CD4-positive, alpha-beta T cell (primary cell): ENCODE data around the gene NDUFB6. TPM values are rescaled to one million over a fixed set of nuclear protein-coding genes. Genes with fewer than 3 reads are reported as not detected.
"Not testable (repeated sequence)": the region's sequence is repeated elsewhere in the genome, so short reads cannot be mapped to it uniquely, and the experiment has no call there.

ENCODE experiments used
- ATAC-seq: fragments of 200-7000 bp; cut with Tn5 transposase; one replicate; pipeline ENCODE4 v1.10.0; 2022; ENCODE audit warnings: mild to moderate bottlenecking; ENCODE audit not compliant: poor library complexity
- CTCF ChIA-PET: fragments of 350-600 bp; sonication (Branson Sonifier 250); formaldehyde crosslinking; loops from one replicate; lab custom pipeline; 2021; ENCODE audit warnings: antibody characterized with exemption, inconsistent platforms; lab: Charles Lee
- POLR2A ChIA-PET: fragments of 350-600 bp; sonication (Branson Sonifier 250); formaldehyde crosslinking; loops from one replicate; lab custom pipeline; 2021; ENCODE audit warnings: antibody characterized with exemption, inconsistent platforms; lab: Charles Lee
- DNase-seq, 14 experiments: peaks; one replicate each; pipeline ENCODE4 v3.0.0-alpha.2; 2013 to 2020; ENCODE audit warnings: mixed read lengths in 2 of 14
- H3K27ac ChIP-seq, 2 donors: one replicate each; pipeline versions ENCODE4 v1.5.1 to v1.7.0; 2013; ENCODE audit warnings: low read length in 2 of 2, low read depth in 1 of 2, mild to moderate bottlenecking in 1 of 2
- H3K27me3 ChIP-seq, 2 experiments: 1 replicate in 1 of 2; 2 replicates in 1 of 2; pipeline versions ENCODE4 v1.6.1 to v1.7.0; 2013; ENCODE audit warnings: low read length in 2 of 2, control low read depth in 1 of 2, mild to moderate bottlenecking in 1 of 2, moderate library complexity in 1 of 2; ENCODE audit not compliant: insufficient read depth in 2 of 2, control insufficient read depth in 1 of 2
- H3K36me3 ChIP-seq: one replicate; pipeline ENCODE4 v1.6.1; 2013; ENCODE audit warnings: low read length, control low read depth; ENCODE audit not compliant: insufficient read depth
- H3K4me1 ChIP-seq: one replicate; pipeline ENCODE4 v1.6.1; 2013; ENCODE audit warnings: low read length, control low read depth; ENCODE audit not compliant: insufficient read depth
- H3K4me3 ChIP-seq: one replicate; pipeline ENCODE4 v1.5.1; 2013; ENCODE audit warnings: mild to moderate bottlenecking, low read length, moderate library complexity
- H3K9me3 ChIP-seq, 2 experiments: 1 replicate in 1 of 2; 2 replicates in 1 of 2; pipeline versions ENCODE4 v1.6.1 to v1.7.0; 2013; ENCODE audit warnings: low read length in 2 of 2, mild to moderate bottlenecking in 2 of 2, control low read depth in 1 of 2, moderate library complexity in 1 of 2; ENCODE audit not compliant: control insufficient read depth in 1 of 2, insufficient read depth in 1 of 2
- H3K27ac Mint-ChIP-seq: one replicate; pipeline ENCODE4 v1.8.0; 2020; ENCODE audit warnings: mixed read lengths
- H3K27me3 Mint-ChIP-seq: one replicate; pipeline ENCODE4 v1.8.0; 2021; ENCODE audit warnings: mixed read lengths
- H3K36me3 Mint-ChIP-seq: one replicate; pipeline ENCODE4 v1.8.0; 2021; ENCODE audit warnings: low read depth, mixed read lengths
- H3K4me1 Mint-ChIP-seq: one replicate; pipeline ENCODE4 v1.8.0; 2021; ENCODE audit warnings: low read depth, mixed read lengths
- H3K4me3 Mint-ChIP-seq: one replicate; pipeline ENCODE4 v1.8.0; 2020; ENCODE audit warnings: mild to moderate bottlenecking, mixed read lengths
- H3K9me3 Mint-ChIP-seq: one replicate; pipeline ENCODE4 v1.8.0; 2020; ENCODE audit warnings: mixed read lengths
- CTCF ChIP-seq: fragments of 200-600 bp; IDR thresholded peaks from one replicate; pipeline ENCODE4 v1.8.0; 2022; ENCODE audit warnings: antibody characterized with exemption, mild to moderate bottlenecking
- intact Hi-C, 2 experiments: fragments of 100-400 bp; cut with DNase I in 1 of 2; cut with micrococcal nuclease in 1 of 2; formaldehyde crosslinking; loops; one replicate each; pipeline versions ENCODE4 v1.15.1 to v1.9.0; 2023 to 2025; cut with DNase I, micrococcal nuclease
- total RNA-seq, 174 experiments: library from RNA in 2 of 174; stranded (reverse) in 2 of 174; gene quantifications; one replicate each; pipeline ENCODE4 v1.2.3 and lab custom pipeline; 2021 to 2026

Gene NDUFB6
- total RNA-seq, 2 experiments from 2014 or later, result 11.9 to 12.3 TPM

GRCh38 chr9:32603914-32604852, 31.2 kb upstream of the NDUFB6 start:
- POLR2A ChIA-PET, result no interaction called here
- peaks cover 5 to 6% of the 10 kb centered on the region in 2 experiments for H3K27me3 ChIP-seq
- ATAC-seq (no peak), DNase-seq (no peak)
- no peaks in the 10 kb centered on the region for H3K36me3 ChIP-seq
- H3K4me3 Mint-ChIP-seq, result no peak overlapping the region
- H3K4me1 ChIP-seq, result no peaks in the 10 kb centered on the region
- no peak overlapping the region for H3K27ac Mint-ChIP-seq
- peaks cover 23% of the 10 kb centered on the region for H3K27me3 Mint-ChIP-seq
- H3K36me3 Mint-ChIP-seq, result no peaks in the 10 kb centered on the region
- H3K4me1 Mint-ChIP-seq, result no peaks in the 10 kb centered on the region
- no peaks in the 10 kb centered on the region for H3K9me3 Mint-ChIP-seq
- TF ChIP-seq CTCF, result no peak
- intact Hi-C loops, result no loop called here
- CTCF ChIA-PET, result interaction anchor here (1.7 kb wide), 1 partner anchor 225 kb away, joined by 5 read pairs; no protein-coding TSS in a partner anchor
- peaks cover 0 to 6% of the 10 kb centered on the region in 2 experiments for H3K9me3 ChIP-seq
- no peak overlapping the region for H3K27ac ChIP-seq
- no peak overlapping the region for H3K4me3 ChIP-seq

GRCh38 chr9:32599021-32599420, 26.1 kb upstream of the NDUFB6 start:
- H3K36me3 ChIP-seq, ATAC-seq, H3K4me1 ChIP-seq, CTCF ChIA-PET, H3K27ac Mint-ChIP-seq, intact Hi-C loops, H3K4me3 Mint-ChIP-seq, POLR2A ChIA-PET, H3K4me3 ChIP-seq, DNase-seq, H3K9me3 ChIP-seq, H3K27ac ChIP-seq, H3K4me1 Mint-ChIP-seq, H3K9me3 Mint-ChIP-seq, H3K36me3 Mint-ChIP-seq: not testable (repeated sequence)
- H3K27me3 Mint-ChIP-seq, result peaks cover 35% of the 10 kb centered on the region
- H3K27me3 ChIP-seq, result peaks cover 2 to 12% of the 10 kb centered on the region in 2 experiments

- Histone ChIP-seq H3K36me3 (no peaks in the 10 kb centered on the region), H3K9me3 (no peaks in the 10 kb centered on the region), H3K27me3 (peaks cover 0 to 6% of the 10 kb centered on the region in 2 experiments), H3K4me1 (no peaks in the 10 kb centered on the region), H3K27ac (no peak overlapping the region), H3K4me3 (no peak overlapping the region)
- ATAC-seq, result no peak
- DNase-seq, result no peak
- intact Hi-C loops, result no loop called here
- H3K4me3 Mint-ChIP-seq, result no peak overlapping the region
- ChIA-PET POLR2A (no interaction called here), CTCF (no interaction called here)
- no peak overlapping the region for H3K27ac Mint-ChIP-seq
- peaks cover 44% of the 10 kb centered on the region for H3K27me3 Mint-ChIP-seq
- TF ChIP-seq CTCF, result no peak
- H3K4me1 Mint-ChIP-seq, result no peaks in the 10 kb centered on the region
- no peaks in the 10 kb centered on the region for H3K36me3 Mint-ChIP-seq
- no peaks in the 10 kb centered on the region for H3K9me3 Mint-ChIP-seq
These were observed 24.0 kb upstream of the NDUFB6 start for GRCh38 chr9:32596936-32597335.
